ENCODE data around the gene CCDC192.
A peak's percentile ranks its signal among the peaks of the same experiment; 100 is the strongest.

The CCDC192 gene

DNA sequence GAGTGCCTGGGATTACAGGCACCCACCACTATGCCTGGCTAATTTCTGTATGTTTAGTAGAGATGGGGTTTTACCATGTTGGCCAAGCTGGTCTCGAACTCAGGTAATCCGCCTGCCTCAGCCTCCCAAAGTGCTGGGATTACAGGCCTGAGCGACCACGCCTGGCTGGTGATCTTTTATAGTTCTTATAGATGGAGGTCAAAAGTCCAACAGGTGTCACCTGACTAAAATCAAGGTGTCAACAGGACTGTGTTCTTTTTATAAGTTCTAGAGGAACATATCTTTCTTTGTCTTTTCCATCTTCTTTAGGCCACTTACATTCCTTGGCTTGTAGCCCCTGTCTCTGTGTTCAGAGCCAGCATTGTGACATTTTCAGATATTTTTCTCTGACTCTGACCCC is 224.9 kb downstream of the CCDC192 start:
- no peak for DNase-seq

DNA sequence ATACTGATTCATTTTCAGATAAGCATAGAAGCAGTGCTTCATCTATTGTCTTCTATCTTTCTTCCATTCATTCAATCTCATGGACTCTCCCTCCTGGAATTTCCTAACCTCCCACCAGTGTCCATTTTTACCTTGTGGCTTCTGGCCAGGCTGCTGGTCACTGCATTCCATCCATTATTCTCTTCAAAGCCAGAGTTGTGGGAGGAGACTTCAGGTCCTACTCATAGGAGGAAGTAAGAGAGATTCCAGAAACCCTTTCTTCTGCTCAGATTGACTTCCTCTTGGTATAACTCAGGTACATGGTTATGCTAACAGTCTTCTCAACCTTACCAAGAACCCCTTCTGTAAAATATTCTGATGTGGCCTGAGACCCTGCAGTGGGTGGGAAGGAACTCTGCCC is 227.1 kb downstream of the CCDC192 start:
- DNase-seq = no peak

DNA sequence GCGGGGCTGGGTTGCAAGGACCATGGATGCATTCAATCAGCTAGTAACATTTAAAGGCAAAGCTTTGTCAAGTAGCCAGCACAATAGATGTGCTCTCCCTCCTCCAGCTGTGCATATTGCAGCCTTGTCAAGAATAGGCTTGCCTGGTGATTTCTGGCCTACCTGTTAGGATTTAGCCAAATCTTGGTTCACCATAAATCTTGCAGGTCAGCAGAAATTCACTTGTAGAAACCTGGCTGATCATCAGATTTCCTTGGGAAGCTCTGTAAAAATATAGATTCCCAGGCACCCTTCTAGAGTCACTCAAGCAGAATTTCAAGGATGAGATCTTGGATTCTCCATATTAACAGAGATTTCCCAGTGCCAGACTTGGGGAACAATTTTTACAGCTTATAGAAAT is 228.2 kb downstream of the CCDC192 start:
- DNase-seq = no peak

GRCh38 chr5:127933348-127933747 is 230.2 kb downstream of the CCDC192 start:
- DNase-seq = no peak

DNA sequence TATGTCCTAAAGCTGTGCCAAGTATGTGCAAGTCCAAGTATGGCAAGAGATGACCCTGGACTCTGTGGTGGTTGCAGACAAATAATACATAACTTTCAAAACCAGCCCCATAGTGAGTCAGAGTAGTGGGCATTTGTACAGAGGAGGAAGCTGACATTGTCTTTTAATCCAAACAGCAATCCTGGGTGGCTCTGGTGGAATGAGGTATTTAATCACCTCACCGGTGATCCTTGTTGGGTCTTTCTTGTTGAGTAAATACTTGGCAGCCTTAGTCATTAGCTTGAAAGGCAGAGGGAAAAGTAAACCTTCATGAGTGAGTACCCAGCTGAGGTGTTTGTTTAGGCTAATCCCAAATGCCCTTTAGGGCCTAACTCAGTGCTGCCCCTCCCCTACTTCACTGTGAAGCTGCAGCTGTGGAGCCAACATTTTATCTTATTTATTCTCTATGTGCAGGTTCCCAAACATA is 231.6 kb downstream of the CCDC192 start:
- DNase-seq = no peak

GRCh38 chr5:127935398-127935797 is 232.2 kb downstream of the CCDC192 start:
- no peak for DNase-seq

DNA sequence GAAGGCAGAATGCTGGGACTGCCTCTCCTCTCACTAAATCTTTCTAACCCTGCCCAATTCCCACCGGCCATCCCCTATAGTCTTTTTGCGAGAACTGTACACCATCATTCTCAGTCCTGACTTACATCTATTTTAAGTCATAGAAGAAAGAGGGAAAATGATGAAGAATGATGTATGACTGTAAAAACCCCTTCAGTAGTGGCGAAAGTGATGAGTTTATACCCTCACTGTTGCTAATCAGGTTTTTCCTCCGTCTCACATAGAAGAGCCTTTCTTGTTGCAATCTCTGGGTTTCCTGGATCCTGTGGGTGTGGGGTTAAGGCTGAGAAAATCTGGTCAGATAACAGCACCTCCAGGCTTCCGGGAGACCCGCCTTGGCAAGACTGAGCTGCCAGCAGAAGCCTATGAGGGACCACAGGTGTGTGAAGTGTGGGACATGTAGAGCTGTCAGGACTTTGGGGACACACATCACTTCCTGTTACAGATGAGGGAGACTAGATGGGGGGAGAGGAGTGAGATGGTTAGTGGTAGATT is 233.3 kb downstream of the CCDC192 start:
- peak; percentile 16 for DNase-seq

- DNase-seq = no peak
These were observed 235.6 kb downstream of the CCDC192 start for GRCh38 chr5:127938746-127939145.

DNA sequence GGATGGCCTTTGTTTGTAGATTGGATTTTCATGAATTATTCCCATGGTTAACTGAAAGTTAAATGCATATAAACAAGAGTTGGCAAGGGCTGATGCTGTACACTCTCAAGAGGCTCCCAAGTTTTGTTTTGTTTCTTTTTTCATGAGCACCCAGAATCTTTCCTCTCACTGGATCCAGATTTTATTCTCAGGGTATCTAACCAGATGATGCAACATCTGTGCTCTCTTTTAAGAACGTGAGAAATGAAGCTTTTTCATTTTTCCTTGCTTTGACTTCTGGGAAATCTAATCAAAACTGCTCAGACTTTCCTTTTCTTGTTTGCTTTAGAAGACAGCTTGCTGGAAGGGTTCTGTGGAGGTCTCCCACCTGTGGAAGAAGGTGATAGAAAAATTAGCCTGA is 237.7 kb downstream of the CCDC192 start:
- no peak for DNase-seq

- no peak for DNase-seq
These were observed 238.5 kb downstream of the CCDC192 start for GRCh38 chr5:127941646-127942045.

DNA sequence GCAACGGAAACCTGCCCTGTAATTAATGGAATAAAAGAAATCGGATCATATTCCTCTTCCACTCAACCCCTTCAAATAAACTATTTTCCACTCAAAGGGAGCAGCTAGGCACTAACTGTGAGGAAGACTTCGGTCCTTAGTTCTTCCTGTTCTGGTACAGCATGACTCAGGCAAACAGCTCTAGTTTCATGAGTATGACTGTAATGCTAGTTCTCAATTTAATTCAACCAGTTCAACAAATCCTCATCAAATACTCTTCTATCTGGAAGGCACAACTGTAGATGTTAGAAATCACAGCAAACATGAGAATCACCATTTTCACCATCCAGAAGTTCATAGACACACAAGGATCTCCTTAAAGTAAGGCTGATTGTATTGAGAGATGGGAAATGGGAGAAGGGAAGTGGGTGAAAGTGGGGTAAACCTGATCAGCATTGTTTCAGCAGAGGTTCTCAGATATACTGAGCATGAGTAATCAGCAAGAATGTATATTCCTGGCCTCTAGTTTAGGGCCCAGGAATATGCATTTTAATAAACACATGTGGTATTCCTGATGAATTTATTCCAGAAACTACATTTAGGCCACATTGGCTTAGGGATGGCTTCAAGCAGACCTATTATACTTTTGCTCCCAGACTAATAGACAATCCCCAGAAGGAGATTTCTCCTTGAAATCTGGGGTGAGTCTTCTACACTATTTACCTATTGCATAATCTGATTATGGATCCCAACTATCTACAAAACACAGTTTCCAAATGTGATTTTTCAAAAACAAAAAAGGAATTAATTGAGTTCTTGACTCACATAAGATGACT is 239.3 kb downstream of the CCDC192 start:
- DNase-seq = no peak

DNA sequence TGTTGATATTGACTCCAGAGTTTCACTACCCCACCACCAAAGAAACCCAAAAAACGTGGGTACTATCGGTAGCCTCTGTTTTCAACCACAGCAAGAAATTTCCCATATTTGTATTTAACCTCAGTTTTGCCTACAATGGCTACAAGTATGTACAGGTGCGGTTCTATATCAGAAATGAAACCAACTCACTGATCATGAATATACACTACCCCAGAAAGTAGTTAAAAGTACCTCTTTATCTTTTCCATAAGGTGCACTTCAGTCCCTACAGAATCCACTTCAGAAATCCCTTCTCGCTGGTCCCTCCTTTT is 239.8 kb downstream of the CCDC192 start:
- DNase-seq = no peak

GRCh38 chr5:127944125-127944524 is 240.9 kb downstream of the CCDC192 start:
- no peak for DNase-seq

DNA sequence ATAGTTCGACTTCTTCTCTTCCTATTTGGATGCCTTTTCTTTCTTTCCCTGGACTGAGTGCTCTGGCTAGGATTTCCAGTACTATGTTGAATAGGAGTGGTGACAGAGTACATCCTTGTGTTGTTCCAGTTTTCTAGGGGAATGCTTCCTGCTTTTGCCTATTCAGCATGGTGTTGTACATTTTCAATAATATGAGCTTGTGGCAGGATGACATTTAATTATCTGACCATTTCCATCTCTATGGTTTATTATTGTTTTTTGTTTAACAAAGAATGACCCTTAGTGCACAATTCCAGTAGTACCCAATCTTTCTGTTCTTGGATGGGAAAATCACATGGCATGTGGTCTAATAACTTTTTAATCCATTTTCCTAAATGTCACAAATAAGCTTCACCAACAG is 244.8 kb downstream of the CCDC192 start:
- no peak for DNase-seq

DNA sequence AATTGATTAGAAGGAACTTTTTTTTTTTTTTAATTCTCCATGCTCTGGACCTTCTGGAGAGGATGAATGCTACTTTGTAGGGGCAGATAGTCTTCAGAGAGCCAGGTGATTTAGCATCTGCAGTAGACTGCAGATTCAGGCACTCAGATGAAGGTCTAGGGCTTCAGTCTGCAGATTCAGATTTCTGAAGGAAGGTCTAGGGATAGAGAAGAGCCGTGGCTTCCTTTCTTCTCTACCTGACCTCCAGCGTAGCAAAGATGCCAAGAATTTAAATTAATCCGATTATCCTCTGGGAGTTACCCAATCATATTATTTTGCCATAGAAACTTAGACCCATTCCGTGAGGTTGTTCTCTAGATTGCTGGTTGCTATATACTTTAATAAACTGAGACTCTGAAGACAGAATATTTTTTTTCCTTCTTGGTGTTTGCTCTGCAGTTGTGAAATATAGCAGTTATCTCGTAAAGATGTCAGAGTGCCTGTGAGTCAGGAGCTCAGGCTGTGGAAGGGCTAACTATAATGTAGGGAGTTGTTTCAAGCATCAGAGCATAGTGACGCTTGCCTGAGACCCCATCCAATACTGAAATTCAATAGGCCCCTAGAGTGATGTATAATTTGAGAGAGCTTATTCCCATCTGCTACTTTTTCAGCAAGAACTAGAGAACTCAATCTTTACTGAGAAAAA is 247.7 kb downstream of the CCDC192 start:
- no peak for DNase-seq

DNA sequence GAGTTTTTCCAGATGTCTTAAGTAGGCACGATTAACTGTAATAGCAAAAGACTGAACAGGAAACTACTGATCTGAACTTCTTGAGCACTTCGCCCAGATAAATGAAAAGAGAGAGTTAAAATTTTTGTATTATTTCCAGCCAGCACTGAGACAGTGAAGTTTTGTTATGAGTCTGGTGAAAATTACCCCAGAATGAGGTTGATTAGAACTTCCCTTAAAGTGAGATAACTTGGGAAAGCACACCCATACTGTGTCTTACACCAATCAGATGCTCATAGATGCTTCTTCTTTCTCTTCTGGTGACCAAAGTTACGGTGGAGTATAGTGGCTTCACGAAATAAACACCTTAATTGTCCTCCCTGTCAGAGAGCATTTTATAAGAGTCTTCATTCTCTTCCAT is 248.6 kb downstream of the CCDC192 start:
- no peak for DNase-seq

GRCh38 chr5:127957183-127957582 is 254.0 kb downstream of the CCDC192 start:
- DNase-seq = no peak

GRCh38 chr5:127957701-127958239 is 254.6 kb downstream of the CCDC192 start:
- no peak for DNase-seq

DNA sequence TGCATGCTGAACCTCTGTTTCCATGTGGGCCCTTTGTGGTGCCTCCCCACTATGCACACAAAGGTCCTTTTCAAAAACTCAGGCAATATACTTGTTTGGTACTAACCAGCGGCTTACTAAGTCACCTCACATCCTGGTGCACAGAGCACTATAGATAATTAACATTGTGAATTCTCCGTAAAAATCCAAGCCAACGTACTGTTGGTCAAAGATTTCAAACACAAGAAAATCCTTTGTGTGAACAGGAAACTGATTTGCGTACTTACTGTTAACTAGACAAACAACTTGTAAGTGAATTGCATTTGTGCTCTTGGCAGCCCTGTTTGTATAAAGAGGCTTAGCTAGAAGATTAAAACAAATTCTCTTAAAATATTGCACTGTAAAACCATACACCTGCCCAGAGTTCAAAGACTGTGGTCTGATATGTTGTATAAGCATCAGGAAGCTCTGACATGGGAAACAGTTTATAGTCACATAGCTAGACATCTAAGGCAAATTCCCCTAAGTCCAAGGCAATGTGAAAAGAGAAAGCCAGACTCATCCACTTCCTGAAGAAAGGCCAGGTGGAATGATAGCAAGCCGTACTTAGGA is 255.3 kb downstream of the CCDC192 start:
- no peak for DNase-seq

DNA sequence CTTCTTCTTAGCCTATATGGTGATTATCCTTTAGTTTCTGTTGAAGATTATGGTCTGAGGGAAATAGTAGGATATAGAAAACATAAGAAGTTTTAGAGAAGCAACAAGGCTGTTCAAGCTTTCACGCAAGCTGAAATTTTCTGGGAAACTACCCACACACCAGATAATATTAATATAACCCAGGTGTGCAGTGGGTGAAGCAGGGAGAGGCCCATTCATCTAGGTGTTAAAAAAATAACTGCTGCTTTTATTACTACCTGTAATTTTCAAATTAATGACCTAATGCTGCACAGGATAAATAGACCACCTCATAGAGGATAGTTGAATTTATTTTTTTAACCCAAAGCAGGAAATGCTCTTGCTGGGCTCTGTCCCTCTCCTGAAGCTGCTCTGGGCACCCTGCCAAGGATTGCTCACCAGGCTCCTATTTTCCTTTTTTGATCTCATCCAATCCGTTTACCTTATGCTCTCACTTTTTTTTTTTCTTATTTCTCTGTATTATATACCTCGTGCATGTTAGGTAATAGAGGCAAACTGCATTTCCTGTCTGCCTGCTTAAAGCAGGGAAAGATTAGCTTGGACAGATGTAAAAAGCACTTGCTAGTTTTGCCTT is 256.1 kb downstream of the CCDC192 start:
- DNase-seq = no peak

DNA sequence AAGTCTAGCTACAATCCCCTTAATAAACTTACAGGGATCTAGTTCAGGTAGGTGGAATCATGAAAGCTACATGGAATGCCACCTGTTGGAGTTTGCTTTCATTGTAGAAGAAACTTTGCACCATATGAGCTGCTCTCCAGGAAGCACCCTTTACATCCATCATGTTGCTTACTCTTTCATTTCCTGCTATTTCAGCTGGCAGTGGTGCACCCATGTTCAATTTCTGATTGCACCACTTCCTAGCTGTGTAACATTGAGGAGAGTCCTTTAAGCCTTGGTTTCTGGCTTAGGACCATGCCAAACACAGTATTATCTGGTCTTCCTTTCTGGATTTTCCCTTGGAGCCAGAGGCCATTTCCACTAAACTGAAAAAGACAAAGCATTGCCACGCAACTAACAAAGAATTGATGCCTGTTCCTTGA is 257.1 kb downstream of the CCDC192 start:
- no peak for DNase-seq

- DNase-seq = no peak
These were observed 258.0 kb downstream of the CCDC192 start for GRCh38 chr5:127961006-127961762.

All from CD4-positive, alpha-beta T cell treated with Interferon gamma for 1 hour (primary cell).